Measurements from ENCODE around the gene LDHB.
A peak's percentile ranks its signal among the peaks of the same experiment; 100 is the strongest.

Gene LDHB

GRCh38 chr12:21657326-21658077, at the start of gene LDHB:
TSS of gene LDHB (minus strand) at chr12:21657842. CDS start at chr12:21654671, 3,171 bp downstream.
- no peaks in the 10 kb centered on the region for H3K27me3 Mint-ChIP-seq
- DNase-seq (ENCODE audit: low spot score in 2 of 2) (peak; percentile 77 to 79), ATAC-seq (replicated peaks; ENCODE audit: extremely low read depth, poor library complexity, severe bottlenecking) (peak; percentile 90)
- H3K4me3 Mint-ChIP-seq = peak within 1 kb of the TSS; percentile 98
- no peaks in the 10 kb centered on the region for H3K9me3 Mint-ChIP-seq
- peak within 1 kb of the TSS; percentile 97 for H3K27ac Mint-ChIP-seq (ENCODE audit: low read depth)
- peaks cover 26% of the 10 kb centered on the region for H3K36me3 Mint-ChIP-seq (ENCODE audit: insufficient read depth)
- H3K4me1 Mint-ChIP-seq = peaks cover 49% of the 10 kb centered on the region

DNA sequence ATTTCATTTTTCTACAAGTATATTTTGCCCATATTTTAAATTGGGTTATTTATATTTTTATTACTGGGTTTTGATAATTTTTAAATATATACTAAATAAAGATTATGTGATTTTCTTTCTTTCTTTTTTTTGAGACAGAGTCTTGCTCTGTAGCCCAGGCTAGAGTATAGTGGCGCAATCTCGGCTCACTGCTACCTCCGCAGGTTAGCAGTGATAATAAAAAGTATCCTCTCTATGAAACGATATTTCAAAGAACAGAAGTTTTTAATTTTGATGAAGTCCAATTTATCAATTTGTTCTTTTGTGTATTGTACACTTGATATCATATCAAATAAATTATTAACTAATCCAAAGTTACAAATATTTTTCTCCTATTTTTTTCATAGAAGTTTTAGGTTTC, 47.2 kb upstream of the LDHB start:
- Mint-ChIP-seq H3K4me1 (no peaks in the 10 kb centered on the region), H3K27me3 (peaks cover 11% of the 10 kb centered on the region), H3K27ac (ENCODE audit: low read depth) (no peak overlapping the region), H3K36me3 (ENCODE audit: insufficient read depth) (no peaks in the 10 kb centered on the region), H3K9me3 (no peaks in the 10 kb centered on the region), H3K4me3 (no peak overlapping the region)
- no peak for ATAC-seq (replicated peaks; ENCODE audit: extremely low read depth, poor library complexity, severe bottlenecking)
- no peak for DNase-seq (ENCODE audit: low spot score in 2 of 2)

- H3K27me3 Mint-ChIP-seq = no peaks in the 10 kb centered on the region
- H3K9me3 Mint-ChIP-seq = no peaks in the 10 kb centered on the region
- H3K36me3 Mint-ChIP-seq (ENCODE audit: insufficient read depth) = peaks cover 2% of the 10 kb centered on the region
- peaks cover 5% of the 10 kb centered on the region for H3K4me1 Mint-ChIP-seq
- ATAC-seq (replicated peaks; ENCODE audit: extremely low read depth, poor library complexity, severe bottlenecking) = no peak
- no peak for DNase-seq (ENCODE audit: low spot score in 2 of 2)
- no peak overlapping the region for H3K4me3 Mint-ChIP-seq
- H3K27ac Mint-ChIP-seq (ENCODE audit: low read depth) = no peak overlapping the region
Observed at GRCh38 chr12:21699851-21700250, 42.2 kb upstream of the LDHB start.

- peaks cover 5% of the 10 kb centered on the region for H3K4me1 Mint-ChIP-seq
- no peak overlapping the region for H3K4me3 Mint-ChIP-seq
- no peaks in the 10 kb centered on the region for H3K27me3 Mint-ChIP-seq
- no peak overlapping the region for H3K27ac Mint-ChIP-seq (ENCODE audit: low read depth)
- no peaks in the 10 kb centered on the region for H3K9me3 Mint-ChIP-seq
- H3K36me3 Mint-ChIP-seq (ENCODE audit: insufficient read depth) = peaks cover 2% of the 10 kb centered on the region
- DNase-seq (ENCODE audit: low spot score in 2 of 2) = no peak
- no peak for ATAC-seq (replicated peaks; ENCODE audit: extremely low read depth, poor library complexity, severe bottlenecking)
Observed at GRCh38 chr12:21697904-21698630, 40.4 kb upstream of the LDHB start.

GRCh38 chr12:21696625-21697024, 39.0 kb upstream of the LDHB start:
- Mint-ChIP-seq H3K27ac (ENCODE audit: low read depth) (no peak overlapping the region), H3K4me1 (peaks cover 11% of the 10 kb centered on the region), H3K9me3 (no peaks in the 10 kb centered on the region), H3K27me3 (no peaks in the 10 kb centered on the region), H3K4me3 (no peak overlapping the region), H3K36me3 (ENCODE audit: insufficient read depth) (peaks cover 4% of the 10 kb centered on the region)
- DNase-seq (ENCODE audit: low spot score in 2 of 2) (no peak), ATAC-seq (replicated peaks; ENCODE audit: extremely low read depth, poor library complexity, severe bottlenecking) (no peak)

- no peaks in the 10 kb centered on the region for H3K9me3 Mint-ChIP-seq
- H3K4me3 Mint-ChIP-seq = no peak overlapping the region
- peaks cover 4% of the 10 kb centered on the region for H3K36me3 Mint-ChIP-seq (ENCODE audit: insufficient read depth)
- ATAC-seq (replicated peaks; ENCODE audit: extremely low read depth, poor library complexity, severe bottlenecking) (no peak), DNase-seq (ENCODE audit: low spot score in 2 of 2) (no peak)
- peaks cover 16% of the 10 kb centered on the region for H3K4me1 Mint-ChIP-seq
- H3K27ac Mint-ChIP-seq (ENCODE audit: low read depth) = no peak overlapping the region
- H3K27me3 Mint-ChIP-seq = no peaks in the 10 kb centered on the region
Observed at GRCh38 chr12:21695986-21696385, 38.3 kb upstream of the LDHB start.

GRCh38 chr12:21694660-21695059, 37.0 kb upstream of the LDHB start:
- ATAC-seq (replicated peaks; ENCODE audit: extremely low read depth, poor library complexity, severe bottlenecking) = no peak
- Mint-ChIP-seq H3K27ac (ENCODE audit: low read depth) (no peak overlapping the region), H3K36me3 (ENCODE audit: insufficient read depth) (peaks cover 4% of the 10 kb centered on the region), H3K9me3 (peaks cover 2% of the 10 kb centered on the region), H3K27me3 (no peaks in the 10 kb centered on the region), H3K4me1 (peaks cover 29% of the 10 kb centered on the region), H3K4me3 (no peak overlapping the region)
- DNase-seq (ENCODE audit: low spot score in 2 of 2) = no peak

GRCh38 chr12:21691515-21691914, 33.9 kb upstream of the LDHB start:
- DNase-seq (ENCODE audit: low spot score in 2 of 2) = no peak
- no peak for ATAC-seq (replicated peaks; ENCODE audit: extremely low read depth, poor library complexity, severe bottlenecking)
- Mint-ChIP-seq H3K4me3 (no peak overlapping the region), H3K36me3 (ENCODE audit: insufficient read depth) (peaks cover 1% of the 10 kb centered on the region), H3K4me1 (peaks cover 24% of the 10 kb centered on the region), H3K27ac (ENCODE audit: low read depth) (peak overlapping the region; percentile 42), H3K27me3 (no peaks in the 10 kb centered on the region), H3K9me3 (peaks cover 8% of the 10 kb centered on the region)

DNA sequence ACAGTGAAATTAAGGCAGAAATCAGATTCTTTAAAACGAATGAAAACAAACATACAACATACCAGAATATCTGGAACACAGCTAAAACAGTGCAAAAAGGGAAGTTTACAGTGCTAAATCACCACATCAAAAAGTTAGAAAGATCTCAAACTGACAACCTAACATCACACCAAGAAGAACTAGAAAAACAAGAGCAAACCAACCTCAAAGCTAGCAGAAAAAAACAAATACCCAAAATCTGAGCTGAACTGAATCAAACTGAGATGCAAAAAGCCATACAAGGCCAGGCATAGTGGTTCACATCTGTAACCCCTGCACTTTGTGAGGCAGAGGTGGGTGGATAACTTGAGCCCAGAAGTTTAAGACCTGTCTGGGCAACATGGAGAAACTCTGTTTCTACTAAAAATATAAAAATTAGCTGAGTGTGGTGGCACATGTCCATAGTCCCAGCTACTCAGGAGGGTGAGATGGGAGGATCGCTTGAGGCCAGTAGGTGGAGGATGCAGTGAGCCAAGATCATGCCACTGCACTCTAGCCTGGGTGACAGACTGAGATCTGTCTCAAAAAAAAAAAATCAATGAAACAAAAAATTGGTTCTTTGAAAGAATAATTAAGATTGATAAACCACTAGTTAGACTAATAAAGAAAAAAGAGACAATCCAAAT, 33.2 kb upstream of the LDHB start:
- Mint-ChIP-seq H3K36me3 (ENCODE audit: insufficient read depth) (peaks cover 1% of the 10 kb centered on the region), H3K4me1 (peaks cover 24% of the 10 kb centered on the region), H3K4me3 (peak overlapping the region; percentile 3), H3K9me3 (peaks cover 8% of the 10 kb centered on the region), H3K27ac (ENCODE audit: low read depth) (peak overlapping the region; percentile 42), H3K27me3 (no peaks in the 10 kb centered on the region)
- ATAC-seq (replicated peaks; ENCODE audit: extremely low read depth, poor library complexity, severe bottlenecking) = peak; percentile 76
- no peak for DNase-seq (ENCODE audit: low spot score in 2 of 2)

GRCh38 chr12:21683115-21683514, 25.5 kb upstream of the LDHB start:
- H3K27me3 Mint-ChIP-seq = no peaks in the 10 kb centered on the region
- H3K27ac Mint-ChIP-seq (ENCODE audit: low read depth) = no peak overlapping the region
- H3K9me3 Mint-ChIP-seq = no peaks in the 10 kb centered on the region

DNA sequence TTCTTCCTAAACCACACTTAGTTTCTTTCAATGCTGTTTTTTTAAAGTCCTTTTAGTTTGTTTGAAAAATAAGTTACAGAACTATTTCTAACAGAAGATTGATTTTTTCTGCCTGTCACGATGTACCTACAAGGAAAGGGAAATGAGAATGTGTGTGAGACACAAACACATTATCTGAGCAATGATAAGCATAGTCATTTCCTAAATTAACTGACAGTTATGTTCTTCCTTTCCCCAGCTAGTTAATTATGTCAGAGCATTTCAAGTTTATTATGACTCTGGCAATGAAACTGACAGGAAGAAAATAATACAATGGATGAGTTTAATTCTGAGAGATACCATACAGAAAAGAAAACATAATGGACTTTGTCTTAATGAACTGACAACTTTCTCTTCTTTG, 21.3 kb upstream of the LDHB start:
- Mint-ChIP-seq H3K4me1 (peaks cover 8% of the 10 kb centered on the region), H3K27ac (ENCODE audit: low read depth) (no peak overlapping the region)

More at GRCh38 chr12:21683115-21683514, 25.5 kb upstream of the LDHB start:
- no peak for DNase-seq (ENCODE audit: low spot score in 2 of 2)
- no peak for ATAC-seq (replicated peaks; ENCODE audit: extremely low read depth, poor library complexity, severe bottlenecking)
- H3K36me3 Mint-ChIP-seq (ENCODE audit: insufficient read depth) = peaks cover 1% of the 10 kb centered on the region
- H3K4me1 Mint-ChIP-seq = no peaks in the 10 kb centered on the region
- H3K4me3 Mint-ChIP-seq = no peak overlapping the region

GRCh38 chr12:21677622-21678277, 20.1 kb upstream of the LDHB start:
- peak; percentile 25 for ATAC-seq (replicated peaks; ENCODE audit: extremely low read depth, poor library complexity, severe bottlenecking)
- no peak for DNase-seq (ENCODE audit: low spot score in 2 of 2)
- Mint-ChIP-seq H3K27ac (ENCODE audit: low read depth) (no peak overlapping the region), H3K36me3 (ENCODE audit: insufficient read depth) (peaks cover 1% of the 10 kb centered on the region), H3K27me3 (no peaks in the 10 kb centered on the region), H3K9me3 (no peaks in the 10 kb centered on the region), H3K4me3 (peak overlapping the region; percentile 43), H3K4me1 (peaks cover 8% of the 10 kb centered on the region)

More for the DNA sequence above, 21.3 kb upstream of the LDHB start:
- no peak for DNase-seq (ENCODE audit: low spot score in 2 of 2)
- Mint-ChIP-seq H3K36me3 (ENCODE audit: insufficient read depth) (peaks cover 1% of the 10 kb centered on the region), H3K4me3 (no peak overlapping the region), H3K9me3 (no peaks in the 10 kb centered on the region), H3K27me3 (no peaks in the 10 kb centered on the region)
- ATAC-seq (replicated peaks; ENCODE audit: extremely low read depth, poor library complexity, severe bottlenecking) = no peak

Measured in central memory CD8-positive, alpha-beta T cell (primary cell).